HG03039 (cell line): ENCODE results near the gene CDH22.

ENCODE experiments used
- ATAC-seq: cut with Tn5 transposase; IDR thresholded peaks from one replicate; pipeline ENCODE4 v1.9.1; 2021; ENCODE audit warnings: mild to moderate bottlenecking, moderate library complexity; ENCODE audit not compliant: unreplicated experiment

Gene CDH22

GRCh38 chr20:46128310-46129151 lies 179.8 kb downstream of the CDH22 start:
- no peak for ATAC-seq

- ATAC-seq, result no peak
Measured at GRCh38 chr20:46127396-46128010, 180.8 kb downstream of the CDH22 start.

- ATAC-seq, result no peak
Measured at GRCh38 chr20:46126440-46127056, 181.8 kb downstream of the CDH22 start.
